ENCODE results near the gene SHF.

SHF gene

GRCh38 chr15:45166834-45167630 lies 20.7 kb downstream of the SHF start (continued):
- TF ChIP-seq, protein P1, sequence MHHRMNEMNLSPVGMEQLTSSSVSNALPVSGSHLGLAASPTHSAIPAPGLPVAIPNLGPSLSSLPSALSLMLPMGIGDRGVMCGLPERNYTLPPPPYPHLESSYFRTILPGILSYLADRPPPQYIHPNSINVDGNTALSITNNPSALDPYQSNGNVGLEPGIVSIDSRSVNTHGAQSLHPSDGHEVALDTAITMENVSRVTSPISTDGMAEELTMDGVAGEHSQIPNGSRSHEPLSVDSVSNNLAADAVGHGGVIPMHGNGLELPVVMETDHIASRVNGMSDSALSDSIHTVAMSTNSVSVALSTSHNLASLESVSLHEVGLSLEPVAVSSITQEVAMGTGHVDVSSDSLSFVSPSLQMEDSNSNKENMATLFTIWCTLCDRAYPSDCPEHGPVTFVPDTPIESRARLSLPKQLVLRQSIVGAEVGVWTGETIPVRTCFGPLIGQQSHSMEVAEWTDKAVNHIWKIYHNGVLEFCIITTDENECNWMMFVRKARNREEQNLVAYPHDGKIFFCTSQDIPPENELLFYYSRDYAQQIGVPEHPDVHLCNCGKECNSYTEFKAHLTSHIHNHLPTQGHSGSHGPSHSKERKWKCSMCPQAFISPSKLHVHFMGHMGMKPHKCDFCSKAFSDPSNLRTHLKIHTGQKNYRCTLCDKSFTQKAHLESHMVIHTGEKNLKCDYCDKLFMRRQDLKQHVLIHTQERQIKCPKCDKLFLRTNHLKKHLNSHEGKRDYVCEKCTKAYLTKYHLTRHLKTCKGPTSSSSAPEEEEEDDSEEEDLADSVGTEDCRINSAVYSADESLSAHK (tag by site-specific recombination; IDR thresholded peaks at IDR 0.05): no peak
- TF ChIP-seq BCL11A (tag by site-specific recombination; IDR thresholded peaks at IDR 0.05; ENCODE audit: low read depth): peak; percentile 66; the same call in 1 of the 2 replicates
- TF ChIP-seq ZNF660 (tag by site-specific recombination; IDR thresholded peaks at IDR 0.05): peak; percentile 50; the same call in 1 of the 2 replicates
- TF ChIP-seq ZNF529 (tag by site-specific recombination; IDR thresholded peaks at IDR 0.05; ENCODE audit: insufficient replicate concordance): no peak
- TF ChIP-seq, protein P2, sequence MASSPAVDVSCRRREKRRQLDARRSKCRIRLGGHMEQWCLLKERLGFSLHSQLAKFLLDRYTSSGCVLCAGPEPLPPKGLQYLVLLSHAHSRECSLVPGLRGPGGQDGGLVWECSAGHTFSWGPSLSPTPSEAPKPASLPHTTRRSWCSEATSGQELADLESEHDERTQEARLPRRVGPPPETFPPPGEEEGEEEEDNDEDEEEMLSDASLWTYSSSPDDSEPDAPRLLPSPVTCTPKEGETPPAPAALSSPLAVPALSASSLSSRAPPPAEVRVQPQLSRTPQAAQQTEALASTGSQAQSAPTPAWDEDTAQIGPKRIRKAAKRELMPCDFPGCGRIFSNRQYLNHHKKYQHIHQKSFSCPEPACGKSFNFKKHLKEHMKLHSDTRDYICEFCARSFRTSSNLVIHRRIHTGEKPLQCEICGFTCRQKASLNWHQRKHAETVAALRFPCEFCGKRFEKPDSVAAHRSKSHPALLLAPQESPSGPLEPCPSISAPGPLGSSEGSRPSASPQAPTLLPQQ (tag by site-specific recombination; IDR thresholded peaks at IDR 0.05): 0 out of 2 replicates have a peak, but pooled peaks have one; percentile 18
- no peak for TF ChIP-seq ZNF175 (tag by site-specific recombination; IDR thresholded peaks at IDR 0.05)
- no peak for TF ChIP-seq ZNF354C (tag by site-specific recombination; IDR thresholded peaks at IDR 0.05; ENCODE audit: borderline replicate concordance, low read depth)
- TF ChIP-seq ZBTB17 (tag by site-specific recombination; IDR thresholded peaks at IDR 0.05): no peak
- peak; percentile 36; the same call in 1 of the 2 replicates for TF ChIP-seq KLF9 (tag by site-specific recombination; IDR thresholded peaks at IDR 0.05; ENCODE audit: low read depth)
- no peak for TF ChIP-seq ZNF513 (tag by site-specific recombination; IDR thresholded peaks at IDR 0.05)
- no peak for TF ChIP-seq ZNF510 (tag by site-specific recombination; IDR thresholded peaks at IDR 0.05; ENCODE audit: insufficient replicate concordance)
- TF ChIP-seq ZBTB26 (tag by site-specific recombination; optimal IDR thresholded peaks at IDR 0.05): peak; percentile 66
- TF ChIP-seq FEZF1 (tag by site-specific recombination; IDR thresholded peaks at IDR 0.05): peak; percentile 41; the same call in 1 of the 2 replicates
- TF ChIP-seq ZNF398 (tag by site-specific recombination; IDR thresholded peaks at IDR 0.05): peak; percentile 47; the same call in 1 of the 2 replicates
- no peak for TF ChIP-seq PRDM2 (tag by site-specific recombination; IDR thresholded peaks at IDR 0.05; ENCODE audit: borderline replicate concordance)
- TF ChIP-seq ZBTB7A (tag by site-specific recombination; IDR thresholded peaks at IDR 0.05; ENCODE audit: low read depth): no peak
- no peak; the same call in 1 of the 2 replicates for TF ChIP-seq ZNF394 (tag by site-specific recombination; IDR thresholded peaks at IDR 0.05; ENCODE audit: borderline replicate concordance)
- TF ChIP-seq GLIS2 (tag by site-specific recombination; IDR thresholded peaks at IDR 0.05): peak; percentile 24; the same call in 1 of the 2 replicates
- TF ChIP-seq ZNF426 (tag by site-specific recombination; IDR thresholded peaks at IDR 0.05): no peak
- peak; percentile 50; the same call in 1 of the 2 replicates for TF ChIP-seq GLIS1 (tag by site-specific recombination; IDR thresholded peaks at IDR 0.05)
- TF ChIP-seq, protein P3, sequence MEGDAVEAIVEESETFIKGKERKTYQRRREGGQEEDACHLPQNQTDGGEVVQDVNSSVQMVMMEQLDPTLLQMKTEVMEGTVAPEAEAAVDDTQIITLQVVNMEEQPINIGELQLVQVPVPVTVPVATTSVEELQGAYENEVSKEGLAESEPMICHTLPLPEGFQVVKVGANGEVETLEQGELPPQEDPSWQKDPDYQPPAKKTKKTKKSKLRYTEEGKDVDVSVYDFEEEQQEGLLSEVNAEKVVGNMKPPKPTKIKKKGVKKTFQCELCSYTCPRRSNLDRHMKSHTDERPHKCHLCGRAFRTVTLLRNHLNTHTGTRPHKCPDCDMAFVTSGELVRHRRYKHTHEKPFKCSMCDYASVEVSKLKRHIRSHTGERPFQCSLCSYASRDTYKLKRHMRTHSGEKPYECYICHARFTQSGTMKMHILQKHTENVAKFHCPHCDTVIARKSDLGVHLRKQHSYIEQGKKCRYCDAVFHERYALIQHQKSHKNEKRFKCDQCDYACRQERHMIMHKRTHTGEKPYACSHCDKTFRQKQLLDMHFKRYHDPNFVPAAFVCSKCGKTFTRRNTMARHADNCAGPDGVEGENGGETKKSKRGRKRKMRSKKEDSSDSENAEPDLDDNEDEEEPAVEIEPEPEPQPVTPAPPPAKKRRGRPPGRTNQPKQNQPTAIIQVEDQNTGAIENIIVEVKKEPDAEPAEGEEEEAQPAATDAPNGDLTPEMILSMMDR (tag by site-specific recombination; IDR thresholded peaks at IDR 0.05): peak; percentile 66
